GM21717 (cell line): ENCODE measurements around the gene ELAPOR2.
"Not testable (repeated sequence)": the region's sequence is repeated elsewhere in the genome, so short reads cannot be mapped to it uniquely, and the experiment has no call there.

Experiments
- ATAC-seq: cut with Tn5 transposase; IDR thresholded peaks from one replicate; pipeline ENCODE4 v1.9.1; 2021; ENCODE audit warnings: mild to moderate bottlenecking, moderate library complexity; ENCODE audit not compliant: unreplicated experiment

ELAPOR2 gene, protein sequence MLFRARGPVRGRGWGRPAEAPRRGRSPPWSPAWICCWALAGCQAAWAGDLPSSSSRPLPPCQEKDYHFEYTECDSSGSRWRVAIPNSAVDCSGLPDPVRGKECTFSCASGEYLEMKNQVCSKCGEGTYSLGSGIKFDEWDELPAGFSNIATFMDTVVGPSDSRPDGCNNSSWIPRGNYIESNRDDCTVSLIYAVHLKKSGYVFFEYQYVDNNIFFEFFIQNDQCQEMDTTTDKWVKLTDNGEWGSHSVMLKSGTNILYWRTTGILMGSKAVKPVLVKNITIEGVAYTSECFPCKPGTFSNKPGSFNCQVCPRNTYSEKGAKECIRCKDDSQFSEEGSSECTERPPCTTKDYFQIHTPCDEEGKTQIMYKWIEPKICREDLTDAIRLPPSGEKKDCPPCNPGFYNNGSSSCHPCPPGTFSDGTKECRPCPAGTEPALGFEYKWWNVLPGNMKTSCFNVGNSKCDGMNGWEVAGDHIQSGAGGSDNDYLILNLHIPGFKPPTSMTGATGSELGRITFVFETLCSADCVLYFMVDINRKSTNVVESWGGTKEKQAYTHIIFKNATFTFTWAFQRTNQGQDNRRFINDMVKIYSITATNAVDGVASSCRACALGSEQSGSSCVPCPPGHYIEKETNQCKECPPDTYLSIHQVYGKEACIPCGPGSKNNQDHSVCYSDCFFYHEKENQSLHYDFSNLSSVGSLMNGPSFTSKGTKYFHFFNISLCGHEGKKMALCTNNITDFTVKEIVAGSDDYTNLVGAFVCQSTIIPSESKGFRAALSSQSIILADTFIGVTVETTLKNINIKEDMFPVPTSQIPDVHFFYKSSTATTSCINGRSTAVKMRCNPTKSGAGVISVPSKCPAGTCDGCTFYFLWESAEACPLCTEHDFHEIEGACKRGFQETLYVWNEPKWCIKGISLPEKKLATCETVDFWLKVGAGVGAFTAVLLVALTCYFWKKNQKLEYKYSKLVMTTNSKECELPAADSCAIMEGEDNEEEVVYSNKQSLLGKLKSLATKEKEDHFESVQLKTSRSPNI

DNA sequence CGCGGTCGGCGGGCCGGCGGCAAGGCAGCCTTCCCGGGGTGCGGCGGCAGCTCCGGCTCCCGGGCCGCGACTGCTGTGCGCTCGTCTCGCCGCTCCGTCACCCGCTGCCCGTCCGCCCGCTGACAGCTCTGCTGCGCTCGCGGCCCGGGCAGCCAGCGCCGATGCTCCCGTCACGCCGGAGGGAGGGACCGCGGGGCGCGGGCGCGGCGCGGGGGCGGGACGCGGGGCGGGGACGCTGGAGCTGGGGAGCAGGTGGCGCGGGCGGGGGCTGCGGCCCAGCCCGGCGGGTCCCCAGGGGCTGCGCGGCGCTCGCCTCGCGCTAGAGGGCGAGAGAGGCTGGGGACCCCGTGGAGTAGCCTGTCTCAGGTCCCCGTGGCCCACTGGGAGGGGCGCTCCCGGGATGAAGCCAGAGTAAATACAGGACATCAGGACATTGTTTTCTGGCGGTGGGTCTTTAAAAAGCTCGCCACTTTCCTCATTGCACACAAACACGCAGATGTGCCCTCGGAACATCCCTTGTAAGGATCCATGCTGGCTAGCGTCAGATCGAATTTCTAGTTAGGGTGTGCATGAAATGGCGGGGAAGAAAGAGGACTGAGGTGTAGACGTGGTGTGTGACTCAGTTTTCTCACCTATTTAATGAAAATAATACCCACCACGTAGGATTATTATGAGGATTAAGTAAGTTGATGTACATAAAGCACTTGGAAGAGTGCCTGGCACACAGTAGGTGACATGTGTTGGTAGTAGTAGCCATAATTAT, at the start of gene ELAPOR2:
ELAPOR2 (minus strand) TSS at position 130 of the 763 bp plus-strand sequence. CDS start 141 bp downstream, outside the sequence.
- ATAC-seq: peak; percentile 95

DNA sequence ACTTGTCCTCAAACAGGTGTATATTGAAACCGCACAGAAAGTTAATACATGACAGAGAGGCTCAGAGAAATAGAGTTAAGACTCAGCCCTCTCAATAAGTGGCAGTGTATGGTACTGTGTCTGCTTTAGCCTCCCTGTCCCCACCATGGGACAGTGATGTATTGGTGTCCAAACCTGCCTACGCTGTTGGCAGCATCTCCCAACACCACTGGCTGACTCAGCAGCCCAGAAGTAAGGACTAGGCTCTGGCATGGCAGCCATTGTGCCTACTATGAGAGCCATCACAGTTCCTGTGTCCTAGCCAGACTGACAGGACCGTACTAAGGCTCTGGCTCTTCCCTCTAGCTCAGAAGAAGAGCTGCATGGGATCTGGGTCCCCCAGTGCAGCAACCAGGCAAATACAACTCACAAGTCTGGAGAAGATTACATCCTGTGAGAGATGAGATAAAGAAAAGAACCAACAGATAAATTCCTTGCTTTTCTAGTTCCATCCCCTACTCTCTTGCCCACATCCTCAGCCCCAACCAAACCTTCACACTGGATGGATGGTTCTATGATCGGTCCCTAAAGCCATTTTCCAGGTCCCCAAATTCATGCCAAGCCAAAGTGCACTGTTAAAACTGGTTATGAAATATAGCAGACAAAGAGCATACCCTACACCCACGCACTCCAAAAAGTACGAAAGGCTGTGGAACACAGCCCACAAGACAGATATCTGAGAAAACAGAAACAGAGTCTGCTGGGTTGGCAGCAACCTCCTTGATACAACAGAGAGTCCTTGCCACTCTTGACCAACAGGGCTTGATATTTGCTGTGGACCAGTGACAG, 48.7 kb upstream of the ELAPOR2 start:
- ATAC-seq: no peak

DNA sequence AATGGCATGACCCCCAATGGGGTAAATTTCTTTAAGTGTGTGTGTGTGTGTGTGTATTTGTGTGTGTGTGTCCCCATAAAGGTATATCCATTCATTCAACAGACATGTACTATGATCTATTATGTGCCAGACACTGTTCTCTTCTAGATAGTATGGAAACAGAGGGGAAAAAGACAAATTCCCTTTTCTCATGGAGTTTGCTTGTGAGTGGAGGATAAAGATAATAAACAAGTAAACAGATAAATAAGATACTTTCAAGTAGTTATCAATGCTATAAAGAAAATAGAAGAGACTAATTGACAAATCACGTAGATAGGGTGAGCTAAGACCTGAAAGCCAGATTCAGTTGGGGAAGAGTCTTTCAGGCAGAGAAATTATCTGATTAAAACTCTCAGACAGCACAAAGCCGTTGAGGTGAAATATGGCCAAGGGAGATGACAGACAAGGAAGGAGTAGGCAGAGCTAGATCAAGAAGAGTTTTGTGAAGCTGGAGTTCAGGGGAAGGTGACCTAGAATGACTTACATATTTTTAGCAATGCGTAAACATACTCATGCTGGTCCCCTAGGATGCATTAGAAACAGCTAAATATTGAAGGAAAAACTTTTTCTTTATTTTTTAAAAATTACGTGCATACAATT, 47.6 kb upstream of the ELAPOR2 start:
- ATAC-seq: no peak

DNA sequence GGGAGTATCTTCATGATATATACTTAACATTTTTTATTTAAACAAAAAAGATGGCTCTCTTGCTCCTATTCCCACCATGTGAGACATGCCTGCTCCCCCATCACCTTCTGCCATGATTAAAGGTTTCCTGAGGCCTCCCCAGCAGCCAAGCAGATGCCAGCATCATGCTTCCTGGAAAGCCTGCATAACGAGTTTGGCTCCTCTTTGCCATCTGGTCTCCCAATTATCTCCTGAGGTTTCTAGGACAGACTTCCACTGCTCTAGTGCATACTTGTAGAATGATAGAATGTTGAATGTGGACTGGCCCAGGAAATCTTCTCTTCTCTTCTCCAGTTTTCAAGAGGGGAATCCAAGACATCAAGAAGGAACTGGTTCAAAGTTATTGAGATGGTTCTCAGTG, 45.9 kb upstream of the ELAPOR2 start:
- ATAC-seq: no peak

DNA sequence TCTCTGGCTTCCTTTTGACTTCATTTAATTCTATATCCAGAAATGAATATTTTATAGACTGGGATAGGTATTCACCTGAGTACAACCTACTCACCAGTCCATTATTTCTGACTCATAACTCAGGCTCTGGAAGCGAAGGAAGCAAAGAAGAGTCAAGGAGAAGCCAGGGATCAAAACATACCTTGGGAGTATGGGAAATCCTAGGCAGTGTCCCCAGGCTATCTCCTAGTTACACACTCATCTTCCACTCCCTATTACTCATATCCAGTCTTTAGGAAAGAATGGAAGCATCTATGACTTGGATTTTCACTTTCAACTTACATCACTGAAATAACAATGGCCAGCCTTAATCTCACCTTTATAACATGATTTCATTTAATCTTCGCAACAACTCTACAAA, 40.9 kb upstream of the ELAPOR2 start:
- ATAC-seq: no peak

DNA sequence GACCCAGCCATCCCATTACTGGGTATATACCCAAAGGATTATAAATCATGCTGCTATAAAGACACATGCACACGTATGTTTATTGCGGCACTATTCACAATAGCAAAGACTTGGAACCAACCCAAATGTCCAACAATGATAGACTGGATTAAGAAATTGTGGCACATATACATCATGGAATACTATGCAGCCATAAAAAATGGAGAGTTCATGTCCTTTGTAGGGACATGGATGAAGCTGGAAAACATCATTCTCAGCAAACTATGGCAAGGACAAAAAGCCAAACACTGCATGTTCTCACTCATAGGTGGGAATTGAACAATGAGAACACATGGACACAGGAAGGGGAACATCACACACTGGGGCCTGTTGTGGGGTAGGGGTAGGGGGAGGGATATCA, 37.9 kb upstream of the ELAPOR2 start:
- not testable (repeated sequence) for ATAC-seq

DNA sequence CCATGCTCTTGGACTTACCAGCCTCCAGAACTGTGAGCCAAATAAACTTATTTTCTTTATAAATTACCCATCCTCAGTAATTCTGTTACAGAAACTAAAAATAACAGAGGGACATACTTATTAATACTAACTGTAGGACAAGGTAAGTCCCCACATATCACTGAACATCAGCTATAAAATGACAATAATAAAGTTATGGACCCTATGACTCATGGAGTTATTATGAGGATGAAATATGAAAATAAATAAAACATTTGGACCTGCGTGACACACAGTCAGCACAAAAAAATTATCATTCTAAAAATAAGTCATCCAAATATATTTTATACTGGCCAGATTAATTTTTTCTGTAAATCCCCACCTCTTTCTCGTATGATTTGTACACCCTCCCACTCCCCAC, 34.9 kb upstream of the ELAPOR2 start:
- ATAC-seq: no peak

DNA sequence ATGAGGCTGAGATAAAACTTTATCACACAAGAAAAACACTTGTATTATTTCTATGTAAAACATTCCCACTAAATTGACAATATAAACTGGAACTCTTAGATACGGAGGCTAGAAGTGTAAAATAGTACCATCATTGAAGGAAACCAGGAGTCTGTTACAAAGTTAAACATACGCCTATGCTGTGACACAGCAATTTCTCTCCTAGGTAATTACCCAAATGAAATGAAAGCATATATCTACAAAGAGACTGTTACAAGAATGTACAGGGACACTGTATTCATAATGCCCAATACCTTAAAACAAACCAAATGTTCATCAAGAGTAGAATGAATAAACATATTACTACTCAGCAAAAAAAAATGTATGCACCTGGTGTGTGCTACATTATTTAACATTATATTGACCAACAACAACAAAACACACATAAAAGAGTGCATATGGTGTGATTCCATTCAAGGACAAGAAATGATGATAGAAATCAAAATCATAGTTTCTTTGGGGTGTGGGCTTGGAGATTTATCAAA, 33.2 kb upstream of the ELAPOR2 start:
- ATAC-seq: no peak

DNA sequence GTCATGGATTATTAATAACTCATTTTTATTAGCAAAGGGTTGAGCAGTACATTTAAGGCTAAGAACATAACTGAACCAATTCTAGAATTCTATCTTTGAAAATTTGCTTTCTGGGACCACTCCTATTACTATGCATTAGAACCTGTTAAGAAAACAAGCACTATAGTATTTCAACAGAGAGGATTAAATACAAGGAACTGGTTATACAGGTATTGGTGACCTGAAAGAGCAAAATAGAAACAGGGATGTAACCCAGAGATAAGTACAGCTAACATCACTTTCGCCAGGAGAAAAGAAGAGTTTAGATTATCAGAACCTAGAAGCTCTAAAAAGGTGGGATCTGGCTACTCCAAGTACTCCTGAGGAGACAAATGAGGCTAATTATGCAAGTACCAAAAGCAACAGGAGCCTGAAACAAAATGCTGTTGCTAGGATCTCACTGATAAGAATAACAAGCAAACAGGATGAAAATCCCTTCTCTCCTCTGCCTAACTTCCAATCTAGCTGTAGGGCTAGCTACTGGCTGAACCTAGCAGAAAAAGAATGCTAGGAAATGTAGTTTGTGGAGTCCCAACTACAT, 32.1 kb upstream of the ELAPOR2 start:
- no peak for ATAC-seq

DNA sequence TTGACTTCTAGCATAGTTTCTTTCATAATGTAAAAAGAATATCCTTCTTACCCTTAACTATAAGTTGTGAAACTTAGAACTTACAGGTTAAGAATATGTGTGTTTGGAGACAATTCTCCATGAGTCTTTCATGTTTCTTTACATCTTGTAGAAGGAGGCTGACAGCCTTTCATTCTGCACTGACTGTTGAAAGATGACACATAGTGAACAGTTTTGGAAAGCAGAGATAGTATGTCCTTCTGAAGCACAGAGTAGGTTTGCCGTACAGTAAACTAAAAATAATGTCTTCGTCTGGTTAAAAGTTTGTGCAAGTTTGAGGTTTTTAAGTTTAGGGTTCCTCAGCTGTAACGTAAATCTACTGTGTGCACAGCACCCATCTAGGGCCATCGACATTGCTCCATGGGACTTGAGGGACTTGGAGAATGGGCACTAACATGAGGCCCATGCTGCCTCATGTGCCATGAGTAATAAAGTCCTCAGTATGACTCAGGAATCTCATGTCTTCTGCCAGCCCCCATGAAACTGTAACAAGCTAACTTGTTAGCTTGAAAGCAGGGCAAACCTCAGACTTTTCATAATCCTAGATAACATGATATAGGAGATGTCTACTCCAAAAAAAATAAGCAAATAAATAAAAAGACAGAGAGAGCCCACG, 24.5 kb upstream of the ELAPOR2 start:
- ATAC-seq: peak; percentile 52

DNA sequence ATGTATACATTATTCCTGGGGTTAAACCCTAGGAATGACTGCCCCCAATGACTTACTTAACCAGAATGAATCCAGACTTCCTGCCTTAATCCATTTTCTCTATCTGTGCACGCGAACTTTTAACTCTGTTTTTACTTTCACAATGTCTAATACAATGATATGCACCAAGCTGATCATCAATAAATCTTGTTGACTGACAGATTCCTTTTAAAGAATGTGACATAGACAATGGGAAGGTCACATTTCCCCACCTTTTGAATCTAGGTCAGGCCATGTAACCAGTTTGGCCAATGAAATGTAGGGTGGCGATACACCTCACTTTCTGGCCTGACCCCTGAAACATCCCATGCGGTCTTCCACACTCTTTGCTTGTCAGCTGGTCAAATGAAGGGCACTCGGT, 23.2 kb upstream of the ELAPOR2 start:
- ATAC-seq: no peak

DNA sequence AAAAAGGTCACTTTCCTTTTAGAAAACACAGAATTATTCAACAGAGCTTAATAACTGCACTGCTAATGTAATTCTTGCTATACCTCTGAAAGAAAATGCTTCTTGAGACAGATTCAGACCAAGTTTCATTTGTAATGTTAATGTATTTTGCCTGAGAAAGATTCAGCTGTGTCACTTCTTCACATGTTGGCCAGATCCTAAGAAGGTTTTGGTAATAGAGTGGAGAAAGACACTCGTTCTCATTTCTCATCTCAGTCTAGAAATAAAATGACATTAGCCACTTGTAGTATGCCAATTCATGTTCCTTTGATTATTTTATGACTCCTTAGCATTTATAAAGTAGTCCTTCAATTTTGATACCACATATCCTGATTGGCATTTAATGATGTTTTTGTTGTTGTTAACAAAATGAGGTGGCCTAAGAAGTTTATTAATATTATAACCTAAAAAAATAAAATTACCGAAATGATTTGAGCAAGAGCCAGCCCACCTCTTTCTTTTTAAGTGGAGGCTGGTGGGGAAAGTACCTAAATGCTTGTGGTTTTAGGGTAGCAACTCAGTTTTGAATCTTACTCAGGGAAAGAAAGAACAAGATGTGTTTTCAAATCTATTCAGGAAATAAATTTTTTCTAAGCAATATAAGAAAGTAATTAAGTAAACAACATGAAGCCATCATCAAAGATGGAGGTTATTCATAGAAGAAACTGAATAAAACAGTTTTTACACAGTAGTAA, 16.4 kb upstream of the ELAPOR2 start:
- ATAC-seq: peak; percentile 91

DNA sequence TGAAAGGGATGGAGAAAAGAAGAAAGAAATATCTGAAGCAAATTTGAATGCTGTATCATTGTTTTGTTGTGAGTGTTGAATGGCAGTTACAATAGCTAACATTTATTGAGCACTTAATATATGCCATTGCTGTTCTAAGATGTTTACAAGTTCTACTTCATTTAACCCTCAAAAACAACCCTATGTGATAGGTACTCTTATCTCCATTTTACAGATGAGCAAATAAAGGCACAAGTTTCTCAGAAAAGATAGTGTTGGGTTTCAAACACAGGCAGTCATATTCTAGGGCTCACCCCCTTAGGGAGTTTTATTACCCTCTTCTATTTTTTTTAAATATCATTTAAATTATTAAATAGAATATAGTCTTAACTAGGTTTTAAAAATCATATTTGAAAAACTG, 8.3 kb upstream of the ELAPOR2 start:
- no peak for ATAC-seq

DNA sequence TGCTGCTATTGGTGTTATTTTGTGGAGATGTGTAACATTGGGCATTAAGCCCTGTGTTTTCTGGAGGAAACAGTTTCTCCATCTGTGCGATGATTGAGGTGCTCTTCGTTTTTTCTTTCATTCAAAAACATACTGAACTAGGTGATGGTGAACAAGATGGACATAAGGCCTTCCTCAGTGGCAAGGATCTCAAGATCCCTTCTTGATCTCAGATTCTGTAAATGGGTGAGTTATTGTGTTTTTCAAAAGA, 759 bp upstream of the ELAPOR2 start:
- ATAC-seq: no peak

DNA sequence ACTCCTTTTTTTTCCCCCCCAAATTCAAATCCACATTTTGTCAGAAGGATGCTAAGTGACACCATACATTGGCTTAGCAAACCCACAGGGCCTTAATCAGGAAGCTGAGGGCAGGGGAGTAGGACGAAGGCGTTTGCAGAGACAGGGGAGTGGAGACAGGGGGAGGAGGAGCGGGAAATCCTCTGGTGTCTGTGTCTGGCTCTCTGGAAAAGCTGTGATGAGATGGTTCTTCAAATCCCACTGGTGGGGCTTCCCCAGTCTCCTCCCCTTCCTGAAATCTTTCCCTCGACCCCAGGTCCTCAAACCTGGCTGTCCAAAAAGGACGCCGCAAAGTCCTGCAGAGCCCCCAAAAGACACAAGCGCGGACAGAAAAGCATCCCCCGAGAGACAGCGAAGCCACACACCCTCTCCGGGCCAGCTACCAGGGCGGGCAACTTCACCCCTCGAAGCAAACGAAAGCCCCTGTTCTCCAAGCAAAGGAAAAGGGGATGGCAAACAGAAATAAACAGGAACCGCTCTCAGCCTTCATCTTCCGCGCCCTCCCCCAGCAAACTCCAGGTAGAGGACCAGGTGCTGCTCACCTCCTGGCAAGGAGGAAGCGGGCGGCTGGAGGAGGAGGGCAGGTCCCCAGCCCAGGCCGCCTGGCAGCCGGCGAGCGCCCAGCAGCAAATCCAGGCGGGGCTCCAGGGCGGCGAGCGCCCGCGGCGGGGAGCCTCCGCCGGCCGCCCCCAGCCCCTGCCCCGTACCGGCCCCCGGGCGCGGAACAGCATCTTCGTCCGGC, 520 bp downstream of the ELAPOR2 start:
- ATAC-seq: peak; percentile 53

DNA sequence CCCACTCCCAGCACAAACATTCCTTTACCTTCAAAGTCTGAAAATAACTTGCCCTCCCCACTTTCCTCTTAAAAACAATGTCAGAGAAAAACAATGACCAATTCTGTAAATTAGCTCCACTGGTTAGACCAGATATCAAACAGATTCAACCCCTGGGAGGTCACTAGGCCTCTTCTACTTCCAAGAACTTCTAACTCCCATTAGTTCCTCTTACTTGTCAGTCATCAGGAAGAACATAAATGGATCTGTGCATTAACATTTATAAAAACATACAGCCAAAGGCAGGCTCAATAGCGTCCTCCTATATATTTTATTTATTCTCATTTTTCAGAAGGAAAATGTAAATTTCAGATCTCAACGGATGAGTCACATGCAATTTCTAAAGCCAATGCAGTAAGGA, 2.2 kb downstream of the ELAPOR2 start:
- no peak for ATAC-seq

DNA sequence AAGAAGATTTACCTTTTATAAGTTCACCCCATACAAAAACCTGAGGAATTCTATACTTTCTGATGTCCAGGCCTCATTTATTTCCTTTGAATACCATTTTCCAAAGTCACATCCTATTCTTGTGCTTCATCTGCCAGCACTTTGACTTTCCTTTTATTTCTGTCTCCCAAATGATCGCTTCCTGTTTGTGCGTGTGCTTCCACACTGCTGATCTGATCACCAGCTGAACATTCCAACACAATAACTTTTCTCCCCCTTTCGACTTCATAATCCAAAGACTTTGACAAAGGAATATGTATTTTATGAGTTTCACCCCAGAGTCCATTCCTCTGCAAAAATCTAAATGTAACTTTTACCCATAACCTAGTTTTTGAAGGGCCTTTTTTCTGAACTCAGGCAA, 3.1 kb downstream of the ELAPOR2 start:
- no peak for ATAC-seq
